ENCODE data around the gene RNASEH1. TPM values are rescaled to one million over a fixed set of nuclear protein-coding genes. Genes with fewer than 3 reads are reported as not detected.
"Not testable (repeated sequence)": the region's sequence is repeated elsewhere in the genome, so short reads cannot be mapped to it uniquely, and the experiment has no call there.

Gene RNASEH1
- polyA plus RNA-seq, 4 donors = 5.1 to 16.4 (median 9.6) TPM

GRCh38 chr2:3517948-3518495, 40.1 kb downstream of the RNASEH1 start:
- FAIRE-seq (no peak), DNase-seq (no peak)
- peaks cover 0 to 12% of the 10 kb centered on the region in 2 donors for H3K9me3 ChIP-seq (ENCODE audit: control insufficient read depth in 2 of 2, insufficient read depth in 1 of 2, low read depth in 1 of 2, low read length in 1 of 2)
- peak overlapping the region; percentile 84 to 97 (median 91) for H3K27ac ChIP-seq (ENCODE audit: low read depth in 1 of 3, low read length in 2 of 3)
- peak overlapping the region; percentile 62 to 82 (median 79) for H3K4me3 ChIP-seq (ENCODE audit: low read depth in 1 of 3, low read length in 3 of 3)
- WGBS, 3 donors = 32 to 34% (median 33%) methylated on average over 3 of the region's 3 CpGs
- H3K4me1 ChIP-seq (ENCODE audit: control insufficient read depth in 3 of 3, insufficient read depth in 2 of 3, low read depth in 1 of 3, low read length in 2 of 3) = peaks cover 8 to 12% (median 9%) of the 10 kb centered on the region in 3 donors
- H3K36me3 ChIP-seq (ENCODE audit: control insufficient read depth in 3 of 3, insufficient read depth in 2 of 3, low read depth in 1 of 3, low read length in 3 of 3) = peaks cover 0 to 9% (median 3%) of the 10 kb centered on the region in 3 donors
- H3K27me3 ChIP-seq (ENCODE audit: control insufficient read depth in 3 of 3, insufficient read depth in 3 of 3, low read length in 3 of 3) = no peaks in the 10 kb centered on the region

- peaks cover 7 to 20% (median 10%) of the 10 kb centered on the region in 3 donors for H3K4me1 ChIP-seq (ENCODE audit: control insufficient read depth in 3 of 3, insufficient read depth in 2 of 3, low read depth in 1 of 3, low read length in 2 of 3)
- no peak overlapping the region for H3K4me3 ChIP-seq (ENCODE audit: low read depth in 1 of 3, low read length in 3 of 3)
- H3K36me3 ChIP-seq (ENCODE audit: control insufficient read depth in 3 of 3, insufficient read depth in 2 of 3, low read depth in 1 of 3, low read length in 3 of 3) = peaks cover 4 to 17% (median 12%) of the 10 kb centered on the region in 3 donors
- WGBS, 3 donors = 93 to 98% (median 95%) methylated on average over 3 of the region's 3 CpGs
- peaks cover 0 to 12% of the 10 kb centered on the region in 2 donors for H3K9me3 ChIP-seq (ENCODE audit: control insufficient read depth in 2 of 2, insufficient read depth in 1 of 2, low read depth in 1 of 2, low read length in 1 of 2)
- no peak overlapping the region for H3K27ac ChIP-seq (ENCODE audit: low read depth in 1 of 3, low read length in 2 of 3)
- FAIRE-seq (no peak), DNase-seq (no peak)
- no peaks in the 10 kb centered on the region for H3K27me3 ChIP-seq (ENCODE audit: control insufficient read depth in 3 of 3, insufficient read depth in 3 of 3, low read length in 3 of 3)
Observed at GRCh38 chr2:3516831-3517230, 41.3 kb downstream of the RNASEH1 start.

- Histone ChIP-seq H3K36me3 (ENCODE audit: control insufficient read depth in 3 of 3, insufficient read depth in 2 of 3, low read depth in 1 of 3, low read length in 3 of 3) (peaks cover 7 to 21% (median 15%) of the 10 kb centered on the region in 3 donors), H3K9me3 (ENCODE audit: control insufficient read depth in 2 of 2, insufficient read depth in 1 of 2, low read depth in 1 of 2, low read length in 1 of 2) (peaks cover 0 to 12% of the 10 kb centered on the region in 2 donors), H3K4me1 (ENCODE audit: control insufficient read depth in 3 of 3, insufficient read depth in 2 of 3, low read depth in 1 of 3, low read length in 2 of 3) (peaks cover 7 to 20% (median 8%) of the 10 kb centered on the region in 3 donors)
- FAIRE-seq; H3K27me3 ChIP-seq (ENCODE audit: control insufficient read depth in 3 of 3, insufficient read depth in 3 of 3, low read length in 3 of 3); DNase-seq; H3K27ac ChIP-seq (ENCODE audit: low read depth in 1 of 3, low read length in 2 of 3); H3K4me3 ChIP-seq (ENCODE audit: low read depth in 1 of 3, low read length in 3 of 3): not testable (repeated sequence)
- WGBS, 3 donors = 71 to 94% (median 73%) methylated on average over 5 of the region's 5 CpGs
Observed at GRCh38 chr2:3515438-3515837, 42.7 kb downstream of the RNASEH1 start.

- H3K36me3 ChIP-seq (ENCODE audit: control insufficient read depth in 3 of 3, insufficient read depth in 2 of 3, low read depth in 1 of 3, low read length in 3 of 3) = peaks cover 7 to 30% (median 15%) of the 10 kb centered on the region in 3 donors
- DNase-seq (peak; percentile 52 to 73), FAIRE-seq (no peak)
- 60 to 82% (median 67%) methylated on average over 3 of the region's 3 CpGs for WGBS, 3 donors
- H3K27ac ChIP-seq (ENCODE audit: low read depth in 1 of 3, low read length in 2 of 3) = peak overlapping the region in 1 of 3 donors; percentile 64
- H3K4me3 ChIP-seq (ENCODE audit: low read depth in 1 of 3, low read length in 3 of 3) = no peak overlapping the region
- no peaks in the 10 kb centered on the region for H3K27me3 ChIP-seq (ENCODE audit: control insufficient read depth in 3 of 3, insufficient read depth in 3 of 3, low read length in 3 of 3)
- peaks cover 0 to 15% of the 10 kb centered on the region in 2 donors for H3K9me3 ChIP-seq (ENCODE audit: control insufficient read depth in 2 of 2, insufficient read depth in 1 of 2, low read depth in 1 of 2, low read length in 1 of 2)
- H3K4me1 ChIP-seq (ENCODE audit: control insufficient read depth in 3 of 3, insufficient read depth in 2 of 3, low read depth in 1 of 3, low read length in 2 of 3) = peaks cover 5 to 13% (median 7%) of the 10 kb centered on the region in 3 donors
Observed at GRCh38 chr2:3513026-3513810, 44.9 kb downstream of the RNASEH1 start.

GRCh38 chr2:3512086-3512485, 46.0 kb downstream of the RNASEH1 start:
- peaks cover 5 to 13% (median 7%) of the 10 kb centered on the region in 3 donors for H3K4me1 ChIP-seq (ENCODE audit: control insufficient read depth in 3 of 3, insufficient read depth in 2 of 3, low read depth in 1 of 3, low read length in 2 of 3)
- FAIRE-seq = no peak
- H3K36me3 ChIP-seq (ENCODE audit: control insufficient read depth in 3 of 3, insufficient read depth in 2 of 3, low read depth in 1 of 3, low read length in 3 of 3) = peaks cover 7 to 28% (median 15%) of the 10 kb centered on the region in 3 donors
- H3K4me3 ChIP-seq (ENCODE audit: low read depth in 1 of 3, low read length in 3 of 3) = no peak overlapping the region
- H3K27me3 ChIP-seq (ENCODE audit: control insufficient read depth in 3 of 3, insufficient read depth in 3 of 3, low read length in 3 of 3) = no peaks in the 10 kb centered on the region
- H3K27ac ChIP-seq (ENCODE audit: low read depth in 1 of 3, low read length in 2 of 3) = no peak overlapping the region
- 71 to 89% (median 85%) methylated on average over 2 of the region's 2 CpGs for WGBS, 3 donors
- H3K9me3 ChIP-seq (ENCODE audit: control insufficient read depth in 2 of 2, insufficient read depth in 1 of 2, low read depth in 1 of 2, low read length in 1 of 2) = peaks cover 0 to 15% of the 10 kb centered on the region in 2 donors
- no peak for DNase-seq

GRCh38 chr2:3505771-3506170, 52.4 kb downstream of the RNASEH1 start:
- H3K36me3 ChIP-seq (ENCODE audit: control insufficient read depth in 3 of 3, insufficient read depth in 2 of 3, low read depth in 1 of 3, low read length in 3 of 3) = peaks cover 3 to 34% (median 17%) of the 10 kb centered on the region in 3 donors
- H3K4me3 ChIP-seq (ENCODE audit: low read depth in 1 of 3, low read length in 3 of 3) = no peak overlapping the region
- H3K4me1 ChIP-seq (ENCODE audit: control insufficient read depth in 3 of 3, insufficient read depth in 2 of 3, low read depth in 1 of 3, low read length in 2 of 3) = no peaks in the 10 kb centered on the region
- peak; percentile 33 to 51 for DNase-seq
- H3K27ac ChIP-seq (ENCODE audit: low read depth in 1 of 3, low read length in 2 of 3) = no peak overlapping the region
- 38 to 46% (median 41%) methylated on average over 4 of the region's 4 CpGs for WGBS, 3 donors
- peaks cover 0 to 4% of the 10 kb centered on the region in 2 donors for H3K9me3 ChIP-seq (ENCODE audit: control insufficient read depth in 2 of 2, insufficient read depth in 1 of 2, low read depth in 1 of 2, low read length in 1 of 2)
- FAIRE-seq = no peak
- H3K27me3 ChIP-seq (ENCODE audit: control insufficient read depth in 3 of 3, insufficient read depth in 3 of 3, low read length in 3 of 3) = no peaks in the 10 kb centered on the region

GRCh38 chr2:3504741-3505140, 53.4 kb downstream of the RNASEH1 start:
- Histone ChIP-seq H3K9me3 (ENCODE audit: control insufficient read depth in 2 of 2, insufficient read depth in 1 of 2, low read depth in 1 of 2, low read length in 1 of 2) (peaks cover 0 to 4% of the 10 kb centered on the region in 2 donors), H3K4me1 (ENCODE audit: control insufficient read depth in 3 of 3, insufficient read depth in 2 of 3, low read depth in 1 of 3, low read length in 2 of 3) (no peaks in the 10 kb centered on the region), H3K27ac (ENCODE audit: low read depth in 1 of 3, low read length in 2 of 3) (no peak overlapping the region), H3K27me3 (ENCODE audit: control insufficient read depth in 3 of 3, insufficient read depth in 3 of 3, low read length in 3 of 3) (no peaks in the 10 kb centered on the region), H3K36me3 (ENCODE audit: control insufficient read depth in 3 of 3, insufficient read depth in 2 of 3, low read depth in 1 of 3, low read length in 3 of 3) (peaks cover 7 to 38% (median 24%) of the 10 kb centered on the region in 3 donors), H3K4me3 (ENCODE audit: low read depth in 1 of 3, low read length in 3 of 3) (no peak overlapping the region)
- no peak for DNase-seq
- 94 to 99% (median 96%) methylated on average over 5 of the region's 5 CpGs for WGBS, 3 donors
- no peak for FAIRE-seq

GRCh38 chr2:3503483-3503882, 54.6 kb downstream of the RNASEH1 start:
- Histone ChIP-seq H3K9me3 (ENCODE audit: control insufficient read depth in 2 of 2, insufficient read depth in 1 of 2, low read depth in 1 of 2, low read length in 1 of 2) (peaks cover 0 to 1% of the 10 kb centered on the region in 2 donors), H3K4me3 (ENCODE audit: low read depth in 1 of 3, low read length in 3 of 3) (no peak overlapping the region), H3K36me3 (ENCODE audit: control insufficient read depth in 3 of 3, insufficient read depth in 2 of 3, low read depth in 1 of 3, low read length in 3 of 3) (peaks cover 10 to 43% (median 32%) of the 10 kb centered on the region in 3 donors), H3K4me1 (ENCODE audit: control insufficient read depth in 3 of 3, insufficient read depth in 2 of 3, low read depth in 1 of 3, low read length in 2 of 3) (no peaks in the 10 kb centered on the region), H3K27me3 (ENCODE audit: control insufficient read depth in 3 of 3, insufficient read depth in 3 of 3, low read length in 3 of 3) (no peaks in the 10 kb centered on the region), H3K27ac (ENCODE audit: low read depth in 1 of 3, low read length in 2 of 3) (no peak overlapping the region)
- no peak for FAIRE-seq
- no peak for DNase-seq
- 82 to 95% (median 95%) methylated on average over 13 of the region's 13 CpGs for WGBS, 3 donors

Measured in small intestine (tissue), 7 donors.